Stimulated activated CD4-positive, alpha-beta T cell treated with anti-CD3 and anti-CD28 coated beads, TNF-alpha, amount 100 ng/mL, for 4 hours (primary cell): ENCODE measurements around the gene CYP1B1.
"Not testable (repeated sequence)": the region's sequence is repeated elsewhere in the genome, so short reads cannot be mapped to it uniquely, and the experiment has no call there.

Experiments used
- DNase-seq, 3 experiments: peaks; one replicate each; pipeline ENCODE4 v3.0.0-alpha.2; 2020; ENCODE audit warnings: low read depth in 3 of 3

The CYP1B1 gene

GRCh38 chr2:38099099-38100028 is 23.4 kb upstream of the CYP1B1 start:
- no peak for DNase-seq

GRCh38 chr2:38098421-38099098 is 22.6 kb upstream of the CYP1B1 start:
- DNase-seq = no peak

- no peak for DNase-seq
Observed at GRCh38 chr2:38097988-38098385, 22.0 kb upstream of the CYP1B1 start.

GRCh38 chr2:38097258-38097987 is 21.5 kb upstream of the CYP1B1 start:
- DNase-seq = no peak

- DNase-seq = no peak
Observed at GRCh38 chr2:38095996-38096861, 20.3 kb upstream of the CYP1B1 start.

- DNase-seq = no peak
Observed at GRCh38 chr2:38095079-38095995, 19.4 kb upstream of the CYP1B1 start.

GRCh38 chr2:38093527-38094165 is 17.7 kb upstream of the CYP1B1 start:
- DNase-seq = no peak

GRCh38 chr2:38092196-38092902 is 16.4 kb upstream of the CYP1B1 start:
- DNase-seq = no peak

GRCh38 chr2:38091760-38092159 is 15.8 kb upstream of the CYP1B1 start:
- DNase-seq = no peak

GRCh38 chr2:38090928-38091327 is 15.0 kb upstream of the CYP1B1 start:
- DNase-seq = no peak

- DNase-seq = not testable (repeated sequence)
Observed at GRCh38 chr2:38090212-38090611, 14.3 kb upstream of the CYP1B1 start.

- not testable (repeated sequence) for DNase-seq
Observed at GRCh38 chr2:38085998-38086698, 10.2 kb upstream of the CYP1B1 start.

GRCh38 chr2:38084556-38084955 is 8.6 kb upstream of the CYP1B1 start:
- DNase-seq = not testable (repeated sequence)

GRCh38 chr2:38082727-38083126 is 6.8 kb upstream of the CYP1B1 start:
- not testable (repeated sequence) for DNase-seq

- DNase-seq = no peak
Observed at GRCh38 chr2:38080346-38080745, 4.4 kb upstream of the CYP1B1 start.

- DNase-seq = no peak
Observed at GRCh38 chr2:38079116-38080052, 3.4 kb upstream of the CYP1B1 start.

- DNase-seq = peak in 1 of 3 experiments; percentile 9
Observed at GRCh38 chr2:38077431-38077769, 1.4 kb upstream of the CYP1B1 start.
